Tibial nerve (tissue), 3 donors: Measurements from ENCODE around the gene COX6B2.

Source experiments
- CTCF ChIP-seq, 5 experiments: fragments of 200-600 bp in 3 of 5; fragments of 450-650 bp in 2 of 5; sonication (generic) in 3 of 5; IDR thresholded peaks; one replicate each; pipeline ENCODE4 v1.5.1; 2016 to 2019; ENCODE audit warnings: antibody characterized with exemption in 5 of 5, mild to moderate bottlenecking in 3 of 5, moderate library complexity in 2 of 5
- POLR2A ChIP-seq, 2 donors: fragments of 450-650 bp; IDR thresholded peaks; one replicate each; pipeline ENCODE4 v1.6.1; 2017; ENCODE audit warnings: antibody characterized with exemption in 2 of 2, mild to moderate bottlenecking in 2 of 2, moderate library complexity in 2 of 2

DNA sequence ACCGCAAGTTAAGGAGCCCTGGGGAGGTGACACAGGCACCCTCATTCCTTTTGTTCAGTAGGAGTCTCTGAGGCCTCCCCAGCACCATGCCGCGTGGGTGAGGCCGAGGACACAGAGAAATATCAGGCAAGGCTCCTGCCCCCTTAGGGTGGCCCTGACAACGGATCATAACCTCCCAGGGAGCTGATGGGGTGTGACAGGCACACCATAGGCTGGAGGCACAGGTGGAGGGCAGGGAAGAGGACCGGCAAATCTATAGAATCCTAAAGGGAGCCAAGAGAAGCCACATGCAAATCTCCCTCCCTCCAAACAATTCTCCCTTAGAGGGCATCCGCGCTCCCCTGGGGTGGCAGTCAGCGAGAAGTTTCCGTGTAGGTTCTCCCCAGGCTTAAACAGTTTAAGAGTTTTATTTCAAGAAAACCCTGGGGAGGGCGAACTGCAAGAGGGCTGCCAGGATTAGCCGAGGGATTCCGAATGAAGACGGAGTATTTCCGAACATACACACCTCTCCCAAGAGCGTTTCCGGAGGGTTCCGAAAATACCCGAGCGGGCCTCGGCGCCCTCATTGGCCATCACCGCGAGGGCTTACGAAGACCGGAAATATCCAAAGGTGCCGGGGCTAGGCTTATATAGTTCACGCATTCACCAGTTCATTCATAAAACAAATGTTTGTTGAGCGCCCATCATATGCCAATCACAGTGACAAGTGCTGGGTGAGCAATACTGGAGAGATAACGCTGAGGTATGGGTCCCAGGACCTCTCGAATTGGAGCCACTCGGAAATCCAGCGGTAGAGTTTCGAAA, 30.6 kb upstream of the COX6B2 start:
- no peak for TF ChIP-seq POLR2A (IDR thresholded peaks at IDR 0.05)
- no peak for TF ChIP-seq CTCF (IDR thresholded peaks at IDR 0.05)
